Activated naive CD8-positive, alpha-beta T cell treated with anti-CD3 and anti-CD28 coated beads, Interleukin-2, amount 50 U/mL, for 24 hours (primary cell): ENCODE data around the gene SLC5A3.
A peak's percentile ranks its signal among the peaks of the same experiment; 100 is the strongest.

Experiments used
- ATAC-seq: fragments of 150-1000 bp; cut with Tn5 transposase; one replicate; pipeline ENCODE4 v1.10.0; 2021
- DNase-seq: peaks from one replicate; pipeline ENCODE4 v3.0.0; 2021
- H3K27ac Mint-ChIP-seq: one replicate; pipeline ENCODE4 v1.8.0; 2021; ENCODE audit warnings: mild to moderate bottlenecking, mixed read lengths
- H3K27me3 Mint-ChIP-seq: one replicate; pipeline ENCODE4 v1.8.0; 2021; ENCODE audit warnings: mixed read lengths
- H3K36me3 Mint-ChIP-seq: one replicate; pipeline ENCODE4 v1.8.0; 2021; ENCODE audit warnings: low read depth, mixed read lengths
- H3K4me1 Mint-ChIP-seq: one replicate; pipeline ENCODE4 v1.8.0; 2021; ENCODE audit warnings: mixed read lengths
- H3K4me3 Mint-ChIP-seq: one replicate; pipeline ENCODE4 v1.8.0; 2021; ENCODE audit warnings: mild to moderate bottlenecking, moderate library complexity, mixed read lengths
- H3K9me3 Mint-ChIP-seq: one replicate; pipeline ENCODE4 v1.8.0; 2021; ENCODE audit warnings: mixed read lengths

SLC5A3 gene

DNA sequence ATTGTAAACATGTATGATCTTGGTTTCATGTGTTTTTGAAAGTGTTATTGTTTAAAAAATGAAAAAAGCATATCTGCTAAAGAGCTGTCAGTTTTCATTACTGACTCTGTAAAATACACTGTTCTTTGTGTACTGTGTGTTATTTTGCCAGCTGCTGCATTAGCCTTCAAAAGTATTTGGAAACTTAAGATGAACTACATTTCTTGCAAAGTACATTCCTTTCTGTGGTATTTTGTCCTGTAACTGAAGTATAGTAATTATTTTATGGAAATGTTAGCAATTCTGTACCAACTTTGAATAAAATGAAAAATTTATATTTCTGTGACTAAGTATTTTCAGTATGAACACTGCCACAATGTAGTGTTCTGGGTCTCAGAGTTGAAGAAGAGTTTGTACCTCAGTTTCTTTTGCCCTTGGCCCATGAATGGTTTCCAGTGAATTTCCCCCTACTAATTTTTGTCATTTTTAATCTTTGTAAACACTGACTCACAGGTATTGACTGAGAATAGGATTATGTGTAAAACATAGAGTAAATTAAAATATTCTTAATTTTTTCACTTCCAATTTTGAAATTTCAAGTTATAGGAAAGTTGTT, 32.7 kb downstream of the SLC5A3 start:
- H3K36me3 Mint-ChIP-seq: peaks cover 52% of the 10 kb centered on the region
- H3K27ac Mint-ChIP-seq: peak overlapping the region; percentile 25
- no peaks in the 10 kb centered on the region for H3K27me3 Mint-ChIP-seq
- H3K4me3 Mint-ChIP-seq: no peak overlapping the region
- DNase-seq (no peak), ATAC-seq (no peak)
- no peaks in the 10 kb centered on the region for H3K9me3 Mint-ChIP-seq
- H3K4me1 Mint-ChIP-seq: peaks cover 62% of the 10 kb centered on the region

DNA sequence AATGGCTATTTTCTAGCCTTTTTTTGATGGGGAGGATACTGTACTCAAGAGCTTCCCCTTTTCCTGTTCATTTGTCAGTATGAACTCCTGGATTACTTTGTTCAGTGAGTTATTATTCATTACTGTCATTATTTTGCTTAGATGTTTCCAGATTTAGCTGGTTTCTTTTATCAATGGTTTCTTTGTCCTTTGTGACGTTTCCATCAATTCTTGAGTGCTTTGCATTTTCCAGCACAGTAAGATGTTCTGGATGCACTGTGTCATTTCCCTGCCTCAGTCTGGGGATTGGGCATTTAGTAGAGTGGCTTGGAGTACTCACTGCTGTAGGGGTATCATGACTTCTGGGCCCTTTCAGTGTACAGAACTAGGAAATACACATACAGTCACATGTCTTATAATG, 34.2 kb downstream of the SLC5A3 start:
- H3K27me3 Mint-ChIP-seq: no peaks in the 10 kb centered on the region
- DNase-seq (no peak), ATAC-seq (no peak)
- H3K27ac Mint-ChIP-seq: no peak overlapping the region
- peaks cover 61% of the 10 kb centered on the region for H3K4me1 Mint-ChIP-seq
- no peak overlapping the region for H3K4me3 Mint-ChIP-seq
- H3K9me3 Mint-ChIP-seq: no peaks in the 10 kb centered on the region
- H3K36me3 Mint-ChIP-seq: peaks cover 49% of the 10 kb centered on the region

DNA sequence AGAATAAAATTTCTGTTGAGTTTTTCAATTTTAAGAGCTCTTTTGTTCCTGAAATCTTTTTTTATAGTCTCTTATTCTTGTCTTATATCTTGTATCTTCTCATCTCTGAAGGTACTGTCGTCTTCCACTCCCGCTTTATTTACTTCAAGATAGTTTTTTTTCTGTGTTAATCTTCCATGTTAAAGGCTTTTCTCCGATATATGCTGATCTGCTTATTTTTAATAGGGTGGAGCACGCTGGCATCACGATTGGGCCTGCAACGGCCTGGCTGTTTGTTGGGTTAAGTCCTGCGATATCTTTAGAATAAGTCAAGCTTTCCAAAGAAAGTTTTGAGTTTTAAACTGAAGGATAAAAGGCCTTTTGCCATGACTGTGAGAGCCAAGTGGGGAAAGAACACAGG, 35.7 kb downstream of the SLC5A3 start:
- H3K27ac Mint-ChIP-seq: no peak overlapping the region
- no peak for ATAC-seq
- peaks cover 42% of the 10 kb centered on the region for H3K36me3 Mint-ChIP-seq
- no peak overlapping the region for H3K4me3 Mint-ChIP-seq
- H3K9me3 Mint-ChIP-seq: no peaks in the 10 kb centered on the region
- H3K4me1 Mint-ChIP-seq: peaks cover 58% of the 10 kb centered on the region
- DNase-seq: no peak
- no peaks in the 10 kb centered on the region for H3K27me3 Mint-ChIP-seq

DNA sequence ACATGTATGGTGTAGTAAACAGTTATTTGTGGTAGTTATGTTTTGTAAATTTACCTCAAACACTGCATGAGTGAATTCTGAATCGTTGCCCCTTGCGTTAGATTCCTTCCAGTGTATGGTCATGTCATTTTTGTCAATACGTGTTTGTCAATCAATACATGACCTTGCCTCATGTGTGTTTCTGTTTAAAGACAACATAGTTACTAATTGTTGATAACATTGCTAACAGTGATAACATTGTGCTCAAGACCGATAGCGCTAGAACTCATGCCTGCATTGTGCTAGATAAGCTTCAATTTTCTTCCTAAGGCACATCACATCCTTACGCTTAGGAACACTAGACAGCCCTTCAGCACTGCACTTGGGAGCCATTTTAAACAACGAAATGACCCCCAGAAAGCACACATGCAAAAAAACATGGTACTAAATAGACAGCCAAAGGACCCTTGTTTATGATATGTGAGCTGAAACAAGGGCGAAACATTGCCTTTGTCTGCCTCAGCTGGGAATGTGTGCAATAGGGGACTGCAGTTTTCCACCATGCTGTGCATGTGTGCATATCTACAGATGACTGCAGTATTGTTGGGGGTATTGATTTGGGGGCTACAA, 37.3 kb downstream of the SLC5A3 start:
- Mint-ChIP-seq H3K36me3 (peaks cover 45% of the 10 kb centered on the region), H3K4me1 (peaks cover 49% of the 10 kb centered on the region), H3K9me3 (no peaks in the 10 kb centered on the region), H3K27me3 (no peaks in the 10 kb centered on the region), H3K27ac (no peak overlapping the region), H3K4me3 (no peak overlapping the region)
- ATAC-seq (no peak), DNase-seq (no peak)

DNA sequence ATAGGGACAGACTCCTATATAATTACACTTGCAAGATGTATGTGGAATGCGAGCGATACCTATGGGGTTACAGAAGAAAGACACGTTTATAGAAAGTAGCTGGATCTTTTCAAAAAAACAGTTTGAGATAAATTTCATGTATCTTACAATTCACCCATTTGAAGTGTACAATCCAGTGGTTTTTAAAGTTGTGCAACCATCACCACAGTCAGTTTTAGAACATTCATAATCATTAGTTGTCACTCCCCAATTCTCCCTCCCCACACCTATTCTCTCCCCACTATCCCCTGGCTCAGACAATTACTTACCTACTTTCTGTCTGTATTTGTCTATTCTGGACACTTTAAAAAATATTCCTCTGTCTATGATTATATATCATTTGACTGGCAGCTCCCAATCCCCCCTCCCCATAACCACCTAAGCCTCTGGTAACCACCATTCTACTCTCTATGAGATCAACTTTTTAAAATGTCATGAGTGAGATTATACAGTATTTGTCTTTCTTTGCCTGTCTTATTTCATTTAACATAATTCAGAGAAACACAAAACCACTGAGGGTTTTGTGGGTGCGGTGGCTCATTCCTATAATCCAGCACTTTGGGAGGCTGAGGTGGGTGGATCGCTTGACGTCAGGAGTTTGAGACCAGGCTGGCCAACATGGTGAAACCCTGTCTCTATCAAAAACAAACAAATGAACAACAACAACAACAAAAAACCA, 39.1 kb downstream of the SLC5A3 start:
- Mint-ChIP-seq H3K36me3 (peaks cover 39% of the 10 kb centered on the region), H3K9me3 (no peaks in the 10 kb centered on the region), H3K4me1 (peaks cover 38% of the 10 kb centered on the region), H3K27ac (no peak overlapping the region), H3K4me3 (no peak overlapping the region), H3K27me3 (no peaks in the 10 kb centered on the region)
- ATAC-seq (peak; percentile 57), DNase-seq (no peak)

DNA sequence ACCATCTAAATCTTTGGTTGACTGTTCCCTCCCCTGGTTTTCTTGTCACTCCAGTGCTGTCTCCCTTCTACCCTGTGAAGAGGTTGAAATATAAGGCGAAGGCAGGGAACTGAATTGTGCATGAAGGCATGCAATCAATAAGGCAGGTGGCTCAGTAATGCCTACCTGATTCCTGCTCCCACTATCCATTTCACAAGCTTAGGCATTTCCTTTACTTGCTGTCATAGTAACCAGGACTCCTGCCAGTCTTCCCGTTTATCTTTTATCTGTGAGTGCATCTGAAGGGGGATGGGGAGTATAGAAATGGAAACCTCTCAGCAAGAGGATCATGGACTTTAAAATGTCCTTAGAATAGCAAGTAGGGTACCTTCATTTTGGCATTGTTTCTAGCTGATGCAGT, 40.5 kb downstream of the SLC5A3 start:
- peaks cover 38% of the 10 kb centered on the region for H3K4me1 Mint-ChIP-seq
- no peak overlapping the region for H3K4me3 Mint-ChIP-seq
- H3K27me3 Mint-ChIP-seq: no peaks in the 10 kb centered on the region
- no peak overlapping the region for H3K27ac Mint-ChIP-seq
- no peaks in the 10 kb centered on the region for H3K9me3 Mint-ChIP-seq
- DNase-seq (no peak), ATAC-seq (no peak)
- peaks cover 39% of the 10 kb centered on the region for H3K36me3 Mint-ChIP-seq

DNA sequence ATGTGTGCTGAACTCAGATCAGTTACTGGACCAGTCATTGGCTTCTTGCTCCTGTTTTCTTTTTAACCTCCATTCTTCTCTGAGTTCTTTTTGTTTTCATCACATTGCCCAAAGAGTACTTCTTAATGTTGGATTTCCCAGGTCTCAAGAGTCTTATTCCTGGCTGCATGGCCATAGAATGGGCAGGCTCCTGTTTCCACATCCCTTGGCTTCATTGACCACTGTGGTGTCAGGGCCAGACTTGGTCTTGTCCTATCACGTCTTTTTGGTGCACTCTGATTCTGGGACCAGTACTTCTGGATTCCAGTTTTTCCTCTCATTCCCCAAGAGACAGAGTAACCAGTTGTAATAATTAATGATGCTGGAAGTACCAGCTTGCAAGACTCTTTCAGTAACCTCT, 41.8 kb downstream of the SLC5A3 start:
- DNase-seq: no peak
- H3K4me1 Mint-ChIP-seq: peaks cover 45% of the 10 kb centered on the region
- H3K4me3 Mint-ChIP-seq: no peak overlapping the region
- H3K9me3 Mint-ChIP-seq: no peaks in the 10 kb centered on the region
- H3K27me3 Mint-ChIP-seq: no peaks in the 10 kb centered on the region
- ATAC-seq: no peak
- peaks cover 41% of the 10 kb centered on the region for H3K36me3 Mint-ChIP-seq
- no peak overlapping the region for H3K27ac Mint-ChIP-seq

DNA sequence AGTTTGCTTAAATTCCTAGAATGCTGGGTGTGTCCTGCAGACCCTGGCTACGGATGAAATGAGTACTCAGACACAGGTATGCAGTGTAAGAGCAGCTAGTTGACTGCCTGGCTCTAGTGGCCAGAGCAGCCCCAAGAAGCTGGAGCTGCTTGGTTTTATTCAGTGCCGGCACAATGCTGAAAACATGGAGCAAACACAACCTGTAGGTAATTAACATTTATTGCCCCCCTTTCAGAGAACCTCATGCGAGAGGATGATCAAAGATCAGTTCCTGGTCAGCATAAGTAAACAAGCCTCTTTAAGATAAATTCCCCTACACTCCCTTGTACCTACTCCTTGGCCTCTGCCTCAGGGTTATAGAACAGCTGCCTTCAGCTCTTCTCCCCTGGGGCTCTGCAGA, 43.2 kb downstream of the SLC5A3 start:
- H3K4me1 Mint-ChIP-seq: peaks cover 44% of the 10 kb centered on the region
- no peak for ATAC-seq
- H3K9me3 Mint-ChIP-seq: no peaks in the 10 kb centered on the region
- H3K4me3 Mint-ChIP-seq: no peak overlapping the region
- no peak for DNase-seq
- H3K27ac Mint-ChIP-seq: no peak overlapping the region
- H3K27me3 Mint-ChIP-seq: no peaks in the 10 kb centered on the region
- H3K36me3 Mint-ChIP-seq: peaks cover 42% of the 10 kb centered on the region

DNA sequence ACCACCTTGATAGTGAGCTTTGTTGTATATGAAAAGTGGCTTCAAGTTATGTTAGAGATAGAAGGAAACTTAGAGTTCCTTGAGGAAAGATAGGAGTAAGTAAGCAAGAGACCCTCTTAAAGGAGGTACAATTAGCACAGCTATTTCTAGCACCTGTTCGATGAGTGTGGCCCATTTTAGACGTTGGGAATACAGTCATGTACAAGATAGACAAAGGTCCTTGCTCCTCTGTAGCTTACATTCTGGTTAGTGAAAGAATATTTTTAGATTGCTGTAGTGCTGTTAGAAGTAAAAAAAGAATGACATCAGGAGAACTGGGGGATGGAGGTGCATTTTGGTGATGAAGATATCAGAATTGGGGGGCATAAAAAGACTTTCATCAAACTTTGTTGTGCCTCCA, 47.5 kb downstream of the SLC5A3 start:
- Mint-ChIP-seq H3K27ac (no peak overlapping the region), H3K9me3 (no peaks in the 10 kb centered on the region), H3K36me3 (peaks cover 39% of the 10 kb centered on the region), H3K4me1 (peaks cover 28% of the 10 kb centered on the region), H3K4me3 (no peak overlapping the region), H3K27me3 (no peaks in the 10 kb centered on the region)
- no peak for ATAC-seq
- DNase-seq: no peak

DNA sequence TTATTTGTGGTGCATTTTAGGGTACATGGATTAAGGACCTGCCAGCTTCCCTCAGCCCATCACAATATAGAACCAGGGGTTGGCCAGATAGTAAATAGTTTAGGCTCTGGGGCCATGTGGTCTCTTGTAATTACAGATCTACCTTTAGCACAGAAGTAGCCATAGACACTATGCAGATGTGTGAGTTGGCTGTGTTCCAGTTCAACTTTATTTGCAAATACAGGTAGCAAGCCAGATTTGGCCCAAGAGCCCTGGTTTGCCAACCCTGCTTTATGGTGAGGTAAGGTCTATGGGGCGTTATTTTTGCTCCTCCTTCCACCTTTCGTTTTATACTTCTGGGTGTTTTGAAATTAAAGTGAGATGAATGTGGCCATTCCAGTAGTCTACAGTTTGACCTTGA, 48.7 kb downstream of the SLC5A3 start:
- Mint-ChIP-seq H3K4me1 (peaks cover 32% of the 10 kb centered on the region), H3K27ac (no peak overlapping the region), H3K4me3 (no peak overlapping the region), H3K27me3 (no peaks in the 10 kb centered on the region), H3K36me3 (peaks cover 41% of the 10 kb centered on the region), H3K9me3 (no peaks in the 10 kb centered on the region)
- DNase-seq (no peak), ATAC-seq (no peak)
